HL-60 (cell line): ENCODE results near the gene TRIM25.
A peak's percentile ranks its signal among the peaks of the same experiment; 100 is the strongest.

Experiments
- DNase-seq, 2 experiments: peaks; one replicate each; pipeline ENCODE4 v3.0.0-alpha.2; 2010 to 2020; ENCODE audit warnings: low read depth in 1 of 2, low spot score in 1 of 2
- H3K27ac ChIP-seq: fragments of 250-450 bp; sonication (Bioruptor Pico); replicated peaks from 2 replicates; pipeline ENCODE4 v1.5.1; 2020; ENCODE audit warnings: mild to moderate bottlenecking, moderate library complexity
- H3K27me3 ChIP-seq: fragments of 250-450 bp; sonication (Bioruptor Pico); 2 replicates; pipeline ENCODE4 v1.5.1; 2021; ENCODE audit warnings: mild to moderate bottlenecking, moderate library complexity; ENCODE audit not compliant: insufficient read depth, poor library complexity, severe bottlenecking
- H3K4me3 ChIP-seq: replicated peaks from 2 replicates; pipeline ENCODE4 v1.5.1; 2011; ENCODE audit warnings: mild to moderate bottlenecking, control low read depth, low read length; ENCODE audit not compliant: insufficient read depth
- CTCF ChIP-seq: IDR thresholded peaks from one replicate; pipeline ENCODE4 v1.5.1; 2011; ENCODE audit warnings: low read length, control low read depth, inconsistent platforms; ENCODE audit not compliant: insufficient read depth
- GABPA ChIP-seq: IDR thresholded peaks from 2 replicates; pipeline ENCODE4 v1.6.1; 2012; ENCODE audit warnings: low read depth
- POLR2AphosphoS5 ChIP-seq: IDR thresholded peaks from 2 replicates; pipeline ENCODE4 v1.6.1; 2012; ENCODE audit warnings: low read depth
- REST ChIP-seq: IDR thresholded peaks from 2 replicates; pipeline ENCODE4 v1.6.1; 2012; ENCODE audit warnings: low read depth; ENCODE audit not compliant: insufficient replicate concordance
- SPI1 ChIP-seq: IDR thresholded peaks from 2 replicates; pipeline ENCODE4 v1.6.1; 2012; ENCODE audit warnings: low read depth, mild to moderate bottlenecking, borderline replicate concordance

The TRIM25 gene

GRCh38 chr17:56863974-56864373 is 49.9 kb downstream of the TRIM25 start:
- H3K27me3 ChIP-seq: no peaks in the 10 kb centered on the region
- H3K27ac ChIP-seq: no peak overlapping the region
- no peak for DNase-seq
- no peak overlapping the region for H3K4me3 ChIP-seq
- TF ChIP-seq POLR2AphosphoS5: no peak
- no peak for TF ChIP-seq GABPA
- no peak for TF ChIP-seq REST
- no peak for TF ChIP-seq SPI1
- no peak for TF ChIP-seq CTCF

- H3K27me3 ChIP-seq: no peaks in the 10 kb centered on the region
- H3K27ac ChIP-seq: no peak overlapping the region
- no peak for DNase-seq
- TF ChIP-seq GABPA: no peak
- no peak for TF ChIP-seq POLR2AphosphoS5
- no peak for TF ChIP-seq CTCF
- no peak for TF ChIP-seq SPI1
- no peak for TF ChIP-seq REST
- H3K4me3 ChIP-seq: no peak overlapping the region
Measured at GRCh38 chr17:56861899-56862298, 52.0 kb downstream of the TRIM25 start.

- no peak overlapping the region for H3K27ac ChIP-seq
- no peaks in the 10 kb centered on the region for H3K27me3 ChIP-seq
- H3K4me3 ChIP-seq: no peak overlapping the region
- no peak for DNase-seq
- TF ChIP-seq SPI1 (peak; percentile 48; the same call in 1 of the 2 replicates), REST (no peak), CTCF (no peak), GABPA (no peak), POLR2AphosphoS5 (no peak)
Measured at GRCh38 chr17:56851008-56851407, 62.8 kb downstream of the TRIM25 start.
